SK-MEL-5 (cell line): ENCODE results near the gene SKI. TPM values are rescaled to one million over a fixed set of nuclear protein-coding genes. Genes with fewer than 3 reads are reported as not detected.
A peak's percentile ranks its signal among the peaks of the same experiment; 100 is the strongest.
"Not testable (repeated sequence)": the region's sequence is repeated elsewhere in the genome, so short reads cannot be mapped to it uniquely, and the experiment has no call there.

ENCODE experiments used
- DNase-seq: peaks from one replicate; pipeline ENCODE4 v3.0.0-alpha.2; 2016; ENCODE audit warnings: low read depth, low spot score
- in situ Hi-C: cut with HindIII; loops from 2 replicates; pipeline ENCODE4 v1.10.0; 2016; ENCODE audit warnings: low sequenced_read_pairs, high pct_unique_total_duplicates, low pct_unique_long_range_greater_than_20kb
- total RNA-seq: library from RNA; depleted of rRNA; stranded (reverse); fragments of >200 nt; shearing (Covaris generic); gene quantifications from 2 replicates; pipeline ENCODE4 v1.2.3, GENCODE V29; 2014

SKI gene
- total RNA-seq, 1 experiment from 2014 or later, result 3.9 TPM

DNA sequence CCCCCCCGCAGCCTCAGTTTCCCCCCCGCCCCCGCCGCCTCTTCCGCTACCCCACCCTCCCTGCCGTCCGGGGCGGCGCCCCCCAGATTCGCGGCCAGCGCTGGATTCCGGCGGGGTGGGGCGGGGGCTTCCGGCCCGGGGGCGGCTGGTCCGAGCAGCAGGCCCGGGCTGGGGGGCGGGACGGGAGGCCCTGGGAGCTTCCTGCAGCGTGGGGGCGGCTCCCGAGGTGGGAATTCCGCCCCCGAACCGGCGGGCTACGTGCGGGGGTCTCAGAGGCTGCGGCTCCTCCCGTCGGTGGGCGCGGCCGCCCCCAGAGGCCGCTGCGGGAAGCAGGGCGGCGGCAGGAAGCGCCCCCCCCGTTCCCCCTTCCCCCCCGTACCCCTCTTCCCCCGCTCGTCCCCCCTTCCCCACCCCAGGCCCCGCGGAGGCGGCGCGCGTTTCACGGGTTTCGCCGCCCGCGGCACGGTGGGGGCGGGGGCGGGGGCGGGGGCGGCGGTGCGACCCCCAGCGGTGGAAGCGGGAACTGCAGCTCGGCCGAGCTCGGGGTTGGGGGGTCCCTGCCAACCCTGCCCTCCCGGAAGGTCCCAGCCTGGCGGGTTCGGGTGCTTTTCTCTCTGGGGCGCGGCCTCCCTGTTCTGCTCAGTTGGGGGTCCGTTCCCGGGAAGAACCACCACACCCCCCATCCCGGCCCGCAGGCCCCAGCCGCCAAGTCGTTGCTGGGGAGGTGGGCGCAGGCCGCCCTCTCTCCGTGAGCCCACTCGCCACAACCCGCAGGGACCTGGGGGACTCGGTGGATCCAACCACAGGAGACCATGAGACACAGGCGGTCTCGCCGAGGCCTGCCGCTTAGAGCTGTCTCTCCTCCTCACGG, 86.9 kb downstream of the SKI start:
- in situ Hi-C loops, result no loop called here

DNA sequence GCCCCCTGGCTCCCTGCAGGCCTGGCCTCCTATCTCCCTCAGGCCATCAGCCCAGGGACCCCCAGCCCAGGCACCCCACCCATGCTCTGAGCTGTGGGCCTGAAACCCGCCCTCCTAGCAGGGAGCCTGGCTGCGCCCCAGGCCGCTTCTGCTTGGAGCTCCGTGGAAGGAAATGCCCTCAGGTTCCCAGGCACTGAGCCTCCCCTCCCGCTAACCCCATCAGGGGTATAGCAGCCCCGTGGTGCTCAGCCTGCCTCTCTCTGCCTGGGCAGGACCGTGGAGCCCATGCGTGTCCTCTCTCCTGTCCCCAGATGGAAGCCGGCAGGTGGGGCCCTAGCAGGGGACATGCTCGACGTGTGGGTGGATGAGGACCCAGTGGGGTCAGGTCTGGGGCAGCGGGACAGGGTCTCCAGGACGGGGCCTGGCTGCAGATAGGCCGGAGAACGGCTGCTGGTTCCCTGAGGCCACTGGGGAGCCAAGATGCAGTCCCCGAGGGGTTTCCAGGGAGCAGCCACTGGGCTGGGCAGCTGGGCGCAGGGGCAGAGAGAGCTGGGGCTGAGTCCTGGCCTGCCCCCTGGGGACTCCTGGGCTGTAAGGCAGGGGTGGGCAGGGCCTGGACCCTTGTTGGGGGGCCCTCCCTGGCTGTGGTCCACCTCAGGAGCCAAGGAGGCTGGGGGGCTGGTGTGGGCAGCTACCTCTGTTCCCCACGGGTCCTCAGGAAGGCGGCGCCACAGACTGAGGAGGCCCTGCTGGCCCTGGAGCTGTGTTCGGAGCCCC, 87.7 kb downstream of the SKI start:
- DNase-seq, result no peak
- in situ Hi-C loops, result no loop called here

More for the DNA sequence above, 86.9 kb downstream of the SKI start:
- peak; percentile 16 for DNase-seq

DNA sequence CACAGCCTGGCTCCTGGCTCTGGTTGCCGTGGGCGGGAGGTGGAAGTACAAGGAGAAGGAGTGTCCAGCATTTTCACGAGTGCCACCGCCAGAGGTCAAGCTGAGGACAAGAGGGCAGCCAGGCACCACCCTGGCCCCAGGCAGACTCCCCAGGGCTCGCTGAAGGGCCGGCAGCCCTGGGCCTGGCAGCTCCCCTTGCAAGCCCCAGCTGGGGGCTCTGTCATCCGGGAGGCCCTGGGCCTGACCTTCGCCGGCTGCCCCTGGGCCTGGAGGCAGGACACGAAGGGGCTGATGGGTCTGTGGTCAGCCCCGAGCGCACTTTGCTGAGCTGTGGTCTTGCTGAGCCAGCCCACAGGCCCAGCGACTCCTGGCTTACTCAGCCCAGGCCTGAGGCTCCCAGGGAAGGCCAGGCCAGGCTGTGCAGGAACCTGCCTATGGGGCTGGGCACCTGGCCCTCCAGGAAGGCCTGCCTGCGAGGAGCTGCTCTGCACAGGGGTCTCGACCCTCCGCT, 88.4 kb downstream of the SKI start:
- DNase-seq, result no peak
- in situ Hi-C loops, result no loop called here

DNA sequence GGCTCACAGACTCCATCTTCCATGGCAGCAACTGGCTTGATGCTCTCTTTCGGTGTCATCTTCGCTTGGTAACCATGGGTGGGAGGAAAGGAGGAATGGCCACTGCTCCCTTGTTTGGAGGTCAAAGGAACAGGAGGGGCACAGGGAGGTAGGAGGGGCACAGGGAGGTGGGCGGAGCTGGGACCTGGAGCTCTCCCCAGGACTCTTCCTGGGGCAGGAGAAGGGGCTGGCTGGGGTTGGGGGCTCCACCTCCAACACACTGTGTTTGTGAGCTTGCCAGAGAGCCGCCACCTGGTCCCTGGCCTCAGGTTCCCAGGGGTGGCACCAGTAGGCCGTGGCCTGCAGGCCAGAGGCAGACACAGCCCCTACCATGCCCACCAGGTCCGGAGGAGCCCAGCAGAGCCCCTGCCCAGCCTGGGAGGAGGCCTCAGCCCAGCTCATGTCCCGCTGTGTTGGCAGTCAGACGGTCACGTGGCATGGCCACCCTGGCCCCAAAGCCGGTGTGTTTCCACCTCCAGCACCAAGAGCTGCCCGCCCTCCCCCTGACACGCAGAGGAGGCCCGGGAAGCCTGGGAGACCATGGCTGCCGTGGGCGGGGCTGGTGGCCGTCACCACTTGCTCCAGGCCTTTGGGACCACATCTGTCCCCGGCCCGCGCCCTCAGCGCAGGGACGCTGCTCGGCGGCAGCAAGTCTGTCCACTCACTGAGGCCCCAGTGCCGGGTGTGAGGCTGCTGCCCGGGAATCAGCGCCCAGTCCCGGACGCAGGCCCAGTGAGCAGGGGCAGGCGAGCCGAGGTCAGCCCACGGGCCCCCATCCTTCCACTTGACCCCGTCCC, 89.3 kb downstream of the SKI start:
- in situ Hi-C loops, result no loop called here

DNA sequence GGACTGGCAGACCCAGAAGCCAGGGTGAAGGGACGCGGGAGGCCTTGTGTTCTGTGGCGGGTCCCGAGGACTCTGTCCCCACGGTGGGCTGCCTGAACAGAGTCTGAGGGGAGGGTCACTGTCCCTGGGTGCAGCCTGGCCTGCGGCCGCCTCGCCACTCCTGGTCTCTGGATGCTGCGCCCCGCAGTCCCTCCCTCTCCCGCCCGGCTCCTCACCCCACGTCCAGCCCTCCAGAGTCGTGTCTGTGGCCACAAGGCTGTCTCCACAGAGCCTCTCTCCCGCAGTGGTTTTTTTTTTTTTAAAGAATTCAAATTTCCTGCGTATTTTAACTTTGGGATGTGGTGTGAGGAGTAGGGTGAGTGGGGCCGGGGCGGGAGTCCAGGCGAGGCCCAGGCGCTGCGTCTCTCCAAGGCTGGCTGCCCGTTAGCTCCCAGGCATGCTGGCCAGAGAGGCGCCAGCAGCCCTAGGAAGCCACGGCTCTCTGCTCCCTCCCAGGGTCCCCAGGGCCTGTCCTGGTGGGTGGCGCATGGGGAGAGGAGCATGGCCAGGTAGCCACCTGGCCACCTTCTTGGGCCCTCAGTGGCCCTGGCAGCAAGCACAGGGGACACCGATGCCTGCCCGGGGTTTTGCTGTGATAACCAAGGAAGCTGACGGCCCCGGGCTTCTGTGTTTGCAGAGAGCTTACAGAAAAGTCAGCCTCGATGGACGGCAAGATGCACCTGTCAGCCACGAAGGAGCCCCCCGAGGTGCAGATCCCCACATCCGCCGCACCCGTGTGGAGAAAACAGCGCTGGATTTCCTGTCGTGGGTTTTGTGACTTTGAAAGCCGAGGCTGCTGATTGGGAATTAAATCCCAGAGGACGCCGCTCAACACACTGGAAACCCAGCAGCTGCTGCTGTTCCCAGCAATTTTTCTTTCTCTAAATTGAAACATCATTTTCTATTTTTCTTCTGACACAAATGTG, 90.5 kb downstream of the SKI start:
- no peak for DNase-seq
- in situ Hi-C loops, result no loop called here

More for the DNA sequence above, 89.3 kb downstream of the SKI start:
- DNase-seq, result no peak

DNA sequence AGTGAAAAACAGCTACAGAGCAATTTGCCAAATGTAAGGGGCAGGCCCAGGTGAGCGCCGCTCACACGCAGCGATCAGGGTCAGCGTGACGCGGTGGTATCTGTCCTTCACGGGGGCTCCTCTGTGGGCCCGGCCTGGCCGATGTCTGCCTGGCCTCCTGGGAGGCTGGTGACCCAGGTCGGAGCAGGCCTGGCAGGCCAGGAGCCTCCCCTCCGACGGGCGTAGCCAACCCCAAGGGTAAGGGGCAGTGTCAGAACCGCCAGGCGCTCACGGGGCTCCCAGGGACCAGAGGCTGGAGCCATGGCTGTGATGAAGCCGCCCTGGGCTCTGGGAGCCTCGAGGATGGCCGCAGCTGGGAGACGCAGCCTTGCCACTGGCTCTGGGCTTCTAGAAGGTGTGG, 91.2 kb downstream of the SKI start:
- DNase-seq, result no peak
- in situ Hi-C loops, result no loop called here

DNA sequence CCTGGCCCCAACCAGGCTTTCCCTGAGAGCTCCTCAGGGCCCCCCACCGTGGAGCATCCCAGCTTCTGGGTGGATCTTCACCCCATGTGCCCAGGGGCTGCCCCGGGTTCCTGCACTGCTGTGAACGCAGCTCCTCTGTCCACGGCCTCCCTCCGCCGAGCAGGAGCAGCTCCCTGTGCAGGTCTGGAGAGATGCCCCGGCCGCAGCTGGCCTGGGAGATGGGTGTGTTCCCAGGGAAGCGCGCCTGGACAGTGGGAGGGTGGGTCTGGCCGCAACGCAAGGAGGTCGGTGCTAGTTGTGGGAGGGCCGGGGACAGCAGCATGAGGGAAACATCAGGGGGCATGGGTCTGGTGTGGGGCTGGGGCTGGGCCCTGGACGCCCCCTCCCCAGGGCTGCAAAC, 91.9 kb downstream of the SKI start:
- in situ Hi-C loops, result no loop called here
- no peak for DNase-seq

DNA sequence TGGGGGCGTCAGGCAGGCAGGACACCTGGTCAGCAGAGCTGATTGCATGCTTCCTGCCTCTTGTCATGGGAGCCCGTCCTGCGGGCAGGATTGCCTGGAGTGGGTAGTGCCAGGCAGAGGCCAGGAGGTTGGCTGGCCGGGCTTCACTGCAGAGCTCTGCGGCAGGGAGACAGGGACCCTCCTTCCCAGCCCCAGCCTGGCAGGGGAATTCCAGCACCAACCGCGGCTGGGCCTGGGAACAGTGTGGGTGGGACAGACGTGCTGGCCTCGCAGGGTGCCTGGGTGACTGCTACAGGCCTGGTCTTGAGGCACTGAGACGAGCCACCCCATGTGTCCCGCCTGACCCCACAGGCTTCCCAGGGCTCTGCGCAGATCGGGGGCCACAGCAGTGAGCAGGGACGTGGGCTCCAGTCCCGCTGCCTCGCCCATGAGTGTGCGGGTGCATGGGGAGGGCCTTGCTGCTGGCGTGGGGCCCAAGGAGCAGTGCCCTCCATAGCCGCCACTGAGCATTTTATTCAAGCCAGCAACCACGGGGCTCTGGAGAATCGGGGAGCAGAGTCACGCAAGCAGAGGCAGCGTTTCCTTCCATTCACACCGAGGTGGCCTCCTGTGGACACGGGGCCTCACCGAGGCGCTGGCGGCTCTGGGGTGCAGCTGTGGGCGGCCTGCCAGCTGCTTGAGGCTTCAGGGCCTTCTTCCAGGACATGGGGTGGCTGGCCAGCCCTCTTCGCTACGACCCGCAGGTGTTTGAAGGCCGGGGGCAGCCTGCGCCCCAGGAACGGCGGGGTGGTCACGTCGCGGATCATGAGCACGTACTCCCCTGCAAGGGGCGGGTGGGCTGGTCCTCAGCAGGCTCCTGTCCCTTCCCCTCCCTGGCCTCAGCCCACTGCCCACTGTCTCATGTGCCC, 92.9 kb downstream of the SKI start:
- in situ Hi-C loops, result no loop called here
- DNase-seq, result no peak

DNA sequence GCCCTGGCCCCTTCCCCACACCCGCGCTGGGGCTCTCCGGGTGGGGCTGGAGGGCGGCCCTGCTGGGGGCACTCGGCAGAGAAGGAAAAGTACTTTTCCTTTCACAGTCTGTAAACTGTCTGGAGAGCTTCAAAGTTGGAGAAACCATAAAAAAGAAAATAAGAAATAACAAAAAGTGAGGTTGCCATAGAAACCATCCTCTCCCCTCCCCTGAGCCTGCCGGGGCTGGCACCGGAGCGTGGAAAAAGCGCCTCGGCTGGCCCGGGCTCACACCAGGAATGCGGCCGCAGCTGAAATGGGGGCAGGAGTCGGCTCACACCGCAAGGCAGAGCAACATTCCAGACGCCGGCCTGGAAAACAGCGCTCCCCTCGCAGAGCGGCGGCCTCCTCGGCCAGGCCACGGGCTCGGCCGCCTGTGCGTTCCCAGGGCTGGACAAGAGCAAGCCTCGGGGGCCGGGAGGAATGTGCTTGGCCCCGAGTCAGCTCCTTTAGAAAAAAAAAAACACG, 94.0 kb downstream of the SKI start:
- no peak for DNase-seq
- in situ Hi-C loops, result no loop called here

DNA sequence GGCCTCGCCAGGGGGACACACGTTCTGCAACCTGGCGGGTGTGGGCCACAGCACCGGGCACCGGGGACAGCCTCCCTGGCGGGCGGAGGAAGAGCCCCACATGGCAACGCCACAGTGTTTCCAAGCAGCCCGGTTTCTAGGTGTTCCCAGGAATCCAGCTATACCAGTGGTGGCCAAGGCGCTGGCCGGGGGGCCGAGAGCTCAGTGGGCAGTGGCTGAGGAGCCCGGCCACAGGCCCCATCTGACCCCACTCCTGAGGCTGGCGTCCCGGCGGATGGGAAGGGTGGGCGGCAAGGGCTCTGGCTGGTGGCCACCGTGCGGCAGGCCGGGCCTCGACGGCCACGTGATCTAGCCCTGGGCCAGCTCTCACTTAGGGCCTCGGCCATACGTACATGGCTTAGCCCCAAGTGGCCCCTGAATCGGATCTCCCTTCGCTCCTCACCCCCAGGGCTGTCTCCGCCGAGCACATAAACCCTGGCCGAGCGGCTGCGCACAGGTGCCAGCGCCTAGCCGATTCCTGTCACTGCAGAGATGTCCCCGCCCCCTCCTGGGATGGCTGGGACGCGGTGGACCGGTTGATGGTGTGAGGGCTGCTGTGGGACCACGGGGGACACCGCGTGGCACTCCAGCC, 94.6 kb downstream of the SKI start:
- in situ Hi-C loops, result no loop called here
- no peak for DNase-seq

DNA sequence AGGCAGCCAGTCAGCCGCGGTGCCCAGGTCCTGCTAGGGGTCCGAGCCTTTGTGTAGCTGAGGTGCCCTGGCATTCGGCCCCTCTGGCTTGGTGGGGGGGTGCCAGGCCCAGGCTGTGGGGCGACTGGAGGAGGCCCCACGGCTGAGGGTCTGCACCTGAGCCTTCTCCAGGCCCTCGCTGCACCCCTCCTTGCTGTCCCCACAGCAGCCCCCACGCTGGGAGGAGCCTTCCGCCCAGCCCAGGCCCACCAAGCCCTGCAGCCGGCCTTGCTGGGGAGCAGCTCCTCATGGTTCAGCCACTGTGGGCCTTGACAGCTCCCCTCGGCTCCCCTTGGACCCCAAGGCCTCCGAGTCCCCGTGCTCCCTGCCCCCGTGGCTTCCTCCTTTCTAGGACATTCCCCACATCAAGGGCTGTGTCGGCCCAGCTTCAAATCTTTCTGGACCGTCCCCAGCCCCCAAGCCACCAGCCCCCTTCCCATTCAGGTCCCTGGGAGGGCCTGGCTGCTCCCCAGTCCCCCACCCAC, 95.4 kb downstream of the SKI start:
- DNase-seq, result no peak

DNA sequence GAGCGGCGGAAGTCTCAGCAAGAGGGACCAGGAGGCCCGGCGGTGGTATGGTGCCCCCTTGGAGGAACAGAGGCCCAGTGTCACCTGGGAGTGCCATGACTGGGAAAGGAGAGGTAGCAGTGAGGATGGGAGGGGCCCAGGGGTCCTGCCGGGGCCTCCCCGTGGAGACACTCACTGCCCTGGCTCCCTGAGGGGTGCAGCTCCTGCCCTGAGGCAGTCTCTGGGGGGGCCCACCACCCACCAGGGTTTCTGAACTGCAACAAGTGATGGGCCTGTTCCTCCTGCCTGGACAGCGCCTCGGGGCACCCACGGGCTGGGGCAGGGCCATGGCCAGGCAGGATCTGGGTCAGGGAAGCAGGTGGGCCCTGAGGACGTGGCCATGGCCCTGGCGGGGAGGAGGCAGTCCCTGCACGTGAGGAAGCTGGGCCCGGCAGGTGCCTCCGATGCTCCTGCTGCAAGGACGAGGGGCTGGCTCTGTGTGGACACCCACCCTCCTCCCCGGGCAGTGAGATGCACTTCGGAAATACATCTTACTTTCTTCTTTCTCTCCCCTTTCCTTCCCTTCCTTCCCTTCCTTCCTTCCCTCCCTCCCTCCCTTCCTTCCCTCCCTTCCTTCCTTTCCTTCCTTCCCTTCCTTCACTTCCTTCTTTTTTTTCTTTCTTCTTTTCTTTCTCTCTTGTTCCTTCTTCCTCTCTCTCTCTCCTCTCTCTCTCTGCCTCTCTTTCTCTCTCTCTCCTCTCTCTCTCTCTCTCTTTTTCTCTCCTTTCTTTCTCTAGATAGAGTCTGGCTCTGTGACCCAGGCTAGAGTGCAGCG, 96.6 kb downstream of the SKI start:
- in situ Hi-C loops, result no loop called here
- DNase-seq, result no peak

More for the DNA sequence above, 95.4 kb downstream of the SKI start:
- in situ Hi-C loops, result no loop called here

DNA sequence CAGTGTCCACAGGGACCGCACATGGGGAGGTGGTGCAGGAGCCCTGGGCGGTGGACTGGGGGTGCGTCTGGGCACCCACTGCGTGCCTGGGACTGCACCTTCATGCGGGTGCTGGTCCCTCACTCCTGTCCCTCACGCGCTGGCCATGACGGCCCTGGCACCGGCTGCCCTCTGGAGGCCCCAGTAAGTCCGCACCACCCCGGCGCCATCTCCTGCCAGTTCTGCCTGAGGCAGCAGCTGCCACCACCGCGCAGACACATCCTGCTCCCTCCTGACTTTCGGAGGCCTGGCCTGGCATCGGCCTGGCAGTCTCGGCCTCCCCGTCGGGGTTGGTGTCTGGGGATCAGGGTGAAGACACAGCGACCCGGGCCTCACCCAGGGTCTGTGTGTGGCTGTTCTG, 98.4 kb downstream of the SKI start:
- in situ Hi-C loops, result no loop called here
- no peak for DNase-seq

DNA sequence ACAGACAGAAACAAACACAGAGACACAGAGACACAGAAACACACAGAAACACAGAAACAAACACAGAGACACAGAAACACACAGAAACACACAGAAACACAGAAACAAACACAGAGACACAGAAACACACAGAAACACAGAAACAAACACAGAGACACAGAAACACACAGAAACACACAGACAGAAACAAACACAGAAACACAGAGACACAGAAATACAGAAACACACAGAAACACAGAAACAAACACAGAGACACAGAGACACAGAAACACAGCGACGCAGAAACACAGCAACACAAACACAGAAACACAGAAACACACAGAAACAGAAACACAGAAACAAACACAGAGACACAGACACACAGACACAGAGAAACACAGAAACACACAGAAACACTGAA, 99.0 kb downstream of the SKI start:
- DNase-seq, result not testable (repeated sequence)

More for the DNA sequence above, 99.0 kb downstream of the SKI start:
- in situ Hi-C loops, result not testable (repeated sequence)
